ENCODE data around the gene NFASC. TPM values are rescaled to one million over a fixed set of nuclear protein-coding genes. Genes with fewer than 3 reads are reported as not detected.

Gene NFASC
- total RNA-seq, 5 donors from 2014 or later (not counting 1 experiment from before 2014, with no cell fraction given) = 0.13 to 0.35 (median 0.19) TPM; not detected in 2

DNA sequence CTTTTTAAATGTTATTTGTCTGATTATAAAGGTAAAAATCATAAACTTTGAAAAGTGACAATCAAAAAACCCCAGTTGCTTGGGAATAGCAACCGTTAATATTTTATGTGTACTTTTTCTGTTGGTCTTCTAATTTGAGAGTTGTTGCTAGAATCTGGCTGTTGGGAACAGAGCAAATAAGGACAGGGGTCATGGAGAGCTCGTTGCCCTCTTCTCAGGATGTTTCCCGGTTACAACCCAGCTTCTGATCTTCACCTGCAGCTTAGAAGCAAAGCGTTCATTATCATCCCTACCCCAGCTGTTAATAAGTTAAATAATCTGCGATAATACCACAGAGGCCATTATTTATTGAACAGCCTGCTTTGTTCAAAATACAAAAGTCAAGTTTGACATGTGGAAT, 22.1 kb upstream of the NFASC start:
- no peak overlapping the region for H3K27ac Mint-ChIP-seq
- peaks cover 0 to 3% (median 0%) of the 10 kb centered on the region in 3 donors for H3K9me3 Mint-ChIP-seq
- WGBS (ENCODE audit: insufficient coverage) = 20% methylated on average over 1 of the region's 5 CpGs
- POLR2A ChIA-PET = no interaction called here
- Histone ChIP-seq H3K27me3 (replicated peaks in 1 of 2; ENCODE audit: control insufficient read depth in 2 of 2, extremely low read depth in 1 of 2, insufficient read depth in 2 of 2, low read length in 1 of 2) (peaks cover 0 to 18% of the 10 kb centered on the region in 2 experiments), H3K27ac (ENCODE audit: low read length) (no peak overlapping the region), H3K4me3 (ENCODE audit: control insufficient read depth in 1 of 2, extremely low read depth in 1 of 2, low read length in 1 of 2) (no peak overlapping the region), H3K9me3 (no peaks in the 10 kb centered on the region), H3K36me3 (ENCODE audit: control insufficient read depth in 2 of 2, extremely low read depth in 1 of 2, insufficient read depth in 1 of 2, low read length in 1 of 2) (no peaks in the 10 kb centered on the region), H3K4me1 (ENCODE audit: control insufficient read depth in 1 of 2, extremely low read depth in 1 of 2, insufficient read depth in 2 of 2, low read length in 2 of 2) (no peaks in the 10 kb centered on the region)
- H3K4me1 Mint-ChIP-seq = no peaks in the 10 kb centered on the region
- H3K27me3 Mint-ChIP-seq = peaks cover 30 to 34% of the 10 kb centered on the region in 2 donors
- ATAC-seq (replicated peaks in 1 of 4) = no peak
- DNase-seq = no peak
- CTCF ChIA-PET = no interaction called here
- H3K4me3 Mint-ChIP-seq = no peak overlapping the region
- no peaks in the 10 kb centered on the region for H3K36me3 Mint-ChIP-seq

DNA sequence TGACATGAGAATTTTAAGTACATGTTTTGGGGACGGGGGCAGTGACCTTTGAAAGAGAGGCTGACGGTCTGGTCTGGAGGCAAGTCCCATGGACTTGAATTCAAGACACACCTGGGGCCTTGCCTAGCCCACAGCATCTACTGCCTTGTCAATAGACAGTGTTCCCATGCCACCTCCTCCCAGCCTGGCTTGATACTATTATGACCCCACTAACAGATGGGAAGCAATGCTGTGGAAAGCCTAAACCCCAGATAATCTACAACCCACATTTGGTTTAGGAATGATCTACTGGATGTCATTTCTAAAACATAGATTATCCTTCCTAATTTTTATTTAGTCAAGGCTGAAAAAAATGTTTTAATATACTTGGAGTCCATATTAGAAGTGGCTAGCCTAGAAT, 17.8 kb upstream of the NFASC start:
- H3K27me3 Mint-ChIP-seq = peaks cover 28 to 38% of the 10 kb centered on the region in 2 donors
- 70% methylated on average over 2 of the region's 2 CpGs for WGBS (ENCODE audit: insufficient coverage)
- ATAC-seq (replicated peaks in 1 of 4) = no peak
- POLR2A ChIA-PET = no interaction called here
- H3K36me3 ChIP-seq (ENCODE audit: control insufficient read depth in 2 of 2, extremely low read depth in 1 of 2, insufficient read depth in 1 of 2, low read length in 1 of 2) = no peaks in the 10 kb centered on the region
- no peaks in the 10 kb centered on the region for H3K9me3 ChIP-seq
- CTCF ChIA-PET = interaction anchor here in 1 of 2 donors (0.7 kb wide), 1 partner anchor 237 kb away, joined by 3 read pairs; no protein-coding TSS in a partner anchor
- DNase-seq = no peak
- no peak overlapping the region for H3K27ac Mint-ChIP-seq
- no peaks in the 10 kb centered on the region for H3K4me1 Mint-ChIP-seq
- H3K4me1 ChIP-seq (ENCODE audit: control insufficient read depth in 1 of 2, extremely low read depth in 1 of 2, insufficient read depth in 2 of 2, low read length in 2 of 2) = no peaks in the 10 kb centered on the region
- no peak overlapping the region for H3K4me3 ChIP-seq (ENCODE audit: control insufficient read depth in 1 of 2, extremely low read depth in 1 of 2, low read length in 1 of 2)
- H3K27ac ChIP-seq (ENCODE audit: low read length) = no peak overlapping the region
- no peak overlapping the region for H3K4me3 Mint-ChIP-seq
- H3K27me3 ChIP-seq (replicated peaks in 1 of 2; ENCODE audit: control insufficient read depth in 2 of 2, extremely low read depth in 1 of 2, insufficient read depth in 2 of 2, low read length in 1 of 2) = peaks cover 0 to 22% of the 10 kb centered on the region in 2 experiments
- H3K9me3 Mint-ChIP-seq = peaks cover 0 to 3% (median 0%) of the 10 kb centered on the region in 3 donors
- H3K36me3 Mint-ChIP-seq = no peaks in the 10 kb centered on the region

DNA sequence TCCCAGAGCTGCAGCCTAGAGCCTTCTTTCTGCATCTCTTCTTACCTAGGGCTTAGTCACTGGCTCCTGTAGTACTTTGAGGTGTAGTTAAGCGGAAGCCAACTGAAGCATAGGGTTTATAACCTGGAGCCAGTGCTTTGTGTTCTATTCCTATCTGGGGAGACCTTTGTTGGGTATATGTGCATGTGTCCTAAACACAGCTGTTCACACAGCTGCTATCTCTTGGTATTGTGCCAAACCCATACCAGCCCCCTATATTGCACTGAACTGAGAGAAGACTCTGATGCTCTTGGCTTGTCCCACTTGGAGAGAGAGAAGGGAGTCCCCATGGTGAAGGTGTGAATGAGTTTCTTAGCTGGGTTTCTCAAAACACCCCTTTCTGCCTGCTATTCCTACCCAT, 17.2 kb upstream of the NFASC start:
- peaks cover 0 to 3% (median 0%) of the 10 kb centered on the region in 3 donors for H3K9me3 Mint-ChIP-seq
- no CpG with 5 or more reads among the region's 1 CpG for WGBS (ENCODE audit: insufficient coverage)
- no peak overlapping the region for H3K4me3 Mint-ChIP-seq

DNA sequence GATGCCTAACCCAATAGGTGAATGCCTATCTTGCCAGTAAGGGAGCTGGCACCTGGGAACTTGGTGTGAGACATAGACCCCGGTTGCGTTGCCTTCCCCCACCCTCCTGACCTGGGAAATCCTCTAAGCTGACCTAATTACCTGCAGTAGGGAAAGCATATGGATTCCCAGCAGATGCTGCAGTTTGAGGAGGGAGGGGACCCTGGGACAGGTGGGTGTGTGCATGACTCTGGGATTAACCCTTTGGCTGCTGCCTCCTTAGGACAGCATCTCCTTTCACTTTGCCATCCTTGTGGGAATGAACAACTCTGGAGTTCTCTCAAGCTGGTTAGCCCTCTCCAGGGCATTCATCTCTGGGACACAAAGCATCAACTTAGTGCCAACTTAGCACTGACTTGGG, 16.4 kb upstream of the NFASC start:
- Histone ChIP-seq H3K4me1 (ENCODE audit: control insufficient read depth in 1 of 2, extremely low read depth in 1 of 2, insufficient read depth in 2 of 2, low read length in 2 of 2) (no peaks in the 10 kb centered on the region), H3K36me3 (ENCODE audit: control insufficient read depth in 2 of 2, extremely low read depth in 1 of 2, insufficient read depth in 1 of 2, low read length in 1 of 2) (no peaks in the 10 kb centered on the region), H3K4me3 (ENCODE audit: control insufficient read depth in 1 of 2, extremely low read depth in 1 of 2, low read length in 1 of 2) (no peak overlapping the region), H3K27ac (ENCODE audit: low read length) (no peak overlapping the region), H3K27me3 (replicated peaks in 1 of 2; ENCODE audit: control insufficient read depth in 2 of 2, extremely low read depth in 1 of 2, insufficient read depth in 2 of 2, low read length in 1 of 2) (peaks cover 0 to 28% of the 10 kb centered on the region in 2 experiments), H3K9me3 (no peaks in the 10 kb centered on the region)
- Mint-ChIP-seq H3K4me3 (no peak overlapping the region), H3K36me3 (no peaks in the 10 kb centered on the region), H3K9me3 (peaks cover 0 to 3% (median 0%) of the 10 kb centered on the region in 3 donors), H3K4me1 (no peaks in the 10 kb centered on the region), H3K27me3 (peaks cover 38 to 42% of the 10 kb centered on the region in 2 donors), H3K27ac (no peak overlapping the region)
- ChIA-PET POLR2A (no interaction called here), CTCF (no interaction called here)
- no CpG with 5 or more reads among the region's 2 CpGs for WGBS (ENCODE audit: insufficient coverage)
- DNase-seq (no peak), ATAC-seq (replicated peaks in 1 of 4) (no peak)

More for the DNA sequence above, 17.2 kb upstream of the NFASC start:
- H3K36me3 Mint-ChIP-seq = no peaks in the 10 kb centered on the region
- Histone ChIP-seq H3K36me3 (ENCODE audit: control insufficient read depth in 2 of 2, extremely low read depth in 1 of 2, insufficient read depth in 1 of 2, low read length in 1 of 2) (no peaks in the 10 kb centered on the region), H3K27me3 (replicated peaks in 1 of 2; ENCODE audit: control insufficient read depth in 2 of 2, extremely low read depth in 1 of 2, insufficient read depth in 2 of 2, low read length in 1 of 2) (peaks cover 0 to 24% of the 10 kb centered on the region in 2 experiments), H3K4me1 (ENCODE audit: control insufficient read depth in 1 of 2, extremely low read depth in 1 of 2, insufficient read depth in 2 of 2, low read length in 2 of 2) (no peaks in the 10 kb centered on the region), H3K27ac (ENCODE audit: low read length) (no peak overlapping the region), H3K4me3 (ENCODE audit: control insufficient read depth in 1 of 2, extremely low read depth in 1 of 2, low read length in 1 of 2) (no peak overlapping the region), H3K9me3 (no peaks in the 10 kb centered on the region)
- POLR2A ChIA-PET = no interaction called here
- CTCF ChIA-PET = no interaction called here
- ATAC-seq (replicated peaks in 1 of 4) = no peak
- no peak for DNase-seq
- H3K27me3 Mint-ChIP-seq = peaks cover 34 to 37% of the 10 kb centered on the region in 2 donors
- H3K27ac Mint-ChIP-seq = no peak overlapping the region
- H3K4me1 Mint-ChIP-seq = no peaks in the 10 kb centered on the region

- H3K4me3 ChIP-seq (ENCODE audit: control insufficient read depth in 1 of 2, extremely low read depth in 1 of 2, low read length in 1 of 2) = no peak overlapping the region
- peaks cover 33 to 48% of the 10 kb centered on the region in 2 donors for H3K27me3 Mint-ChIP-seq
- no peak overlapping the region for H3K27ac ChIP-seq (ENCODE audit: low read length)
- H3K27ac Mint-ChIP-seq = no peak overlapping the region
- H3K4me1 Mint-ChIP-seq = no peaks in the 10 kb centered on the region
- no peaks in the 10 kb centered on the region for H3K36me3 Mint-ChIP-seq
- POLR2A ChIA-PET = no interaction called here
- no peaks in the 10 kb centered on the region for H3K36me3 ChIP-seq (ENCODE audit: control insufficient read depth in 2 of 2, extremely low read depth in 1 of 2, insufficient read depth in 1 of 2, low read length in 1 of 2)
- ATAC-seq (replicated peaks in 1 of 4) (no peak), DNase-seq (no peak)
- H3K27me3 ChIP-seq (replicated peaks in 1 of 2; ENCODE audit: control insufficient read depth in 2 of 2, extremely low read depth in 1 of 2, insufficient read depth in 2 of 2, low read length in 1 of 2) = peaks cover 0 to 33% of the 10 kb centered on the region in 2 experiments
- CTCF ChIA-PET = no interaction called here
- H3K9me3 Mint-ChIP-seq = no peaks in the 10 kb centered on the region
- no peak overlapping the region for H3K4me3 Mint-ChIP-seq
- 68% methylated on average over 9 of the region's 9 CpGs for WGBS (ENCODE audit: insufficient coverage)
- no peaks in the 10 kb centered on the region for H3K9me3 ChIP-seq
- no peaks in the 10 kb centered on the region for H3K4me1 ChIP-seq (ENCODE audit: control insufficient read depth in 1 of 2, extremely low read depth in 1 of 2, insufficient read depth in 2 of 2, low read length in 2 of 2)
These were observed 12.3 kb upstream of the NFASC start for GRCh38 chr1:204858363-204858821.

- Histone ChIP-seq H3K27me3 (replicated peaks in 1 of 2; ENCODE audit: control insufficient read depth in 2 of 2, extremely low read depth in 1 of 2, insufficient read depth in 2 of 2, low read length in 1 of 2) (peaks cover 2 to 27% of the 10 kb centered on the region in 2 experiments), H3K4me3 (ENCODE audit: control insufficient read depth in 1 of 2, extremely low read depth in 1 of 2, low read length in 1 of 2) (no peak overlapping the region), H3K4me1 (ENCODE audit: control insufficient read depth in 1 of 2, extremely low read depth in 1 of 2, insufficient read depth in 2 of 2, low read length in 2 of 2) (no peaks in the 10 kb centered on the region), H3K27ac (ENCODE audit: low read length) (no peak overlapping the region), H3K9me3 (no peaks in the 10 kb centered on the region), H3K36me3 (ENCODE audit: control insufficient read depth in 2 of 2, extremely low read depth in 1 of 2, insufficient read depth in 1 of 2, low read length in 1 of 2) (no peaks in the 10 kb centered on the region)
- H3K4me3 Mint-ChIP-seq = no peak overlapping the region
- ChIA-PET POLR2A (no interaction called here), CTCF (no interaction called here)
- no peaks in the 10 kb centered on the region for H3K36me3 Mint-ChIP-seq
- no peak for DNase-seq
- no peaks in the 10 kb centered on the region for H3K9me3 Mint-ChIP-seq
- no peak for ATAC-seq (replicated peaks in 1 of 4)
- 50% methylated on average over 2 of the region's 4 CpGs for WGBS (ENCODE audit: insufficient coverage)
- H3K27me3 Mint-ChIP-seq = peaks cover 26 to 51% of the 10 kb centered on the region in 2 donors
- no peaks in the 10 kb centered on the region for H3K4me1 Mint-ChIP-seq
- H3K27ac Mint-ChIP-seq = no peak overlapping the region
These were observed 10.8 kb upstream of the NFASC start for GRCh38 chr1:204859861-204860267.

- no peaks in the 10 kb centered on the region for H3K9me3 Mint-ChIP-seq
- no CpG with 5 or more reads among the region's 5 CpGs for WGBS (ENCODE audit: insufficient coverage)
- DNase-seq = no peak
These were observed 7.6 kb upstream of the NFASC start for GRCh38 chr1:204863024-204863423.

More at GRCh38 chr1:204863024-204863423, 7.6 kb upstream of the NFASC start:
- CTCF ChIA-PET = no interaction called here
- H3K36me3 Mint-ChIP-seq = no peaks in the 10 kb centered on the region
- Histone ChIP-seq H3K4me1 (ENCODE audit: control insufficient read depth in 1 of 2, extremely low read depth in 1 of 2, insufficient read depth in 2 of 2, low read length in 2 of 2) (no peaks in the 10 kb centered on the region), H3K4me3 (ENCODE audit: control insufficient read depth in 1 of 2, extremely low read depth in 1 of 2, low read length in 1 of 2) (no peak overlapping the region), H3K9me3 (no peaks in the 10 kb centered on the region), H3K27ac (ENCODE audit: low read length) (no peak overlapping the region), H3K27me3 (replicated peaks in 1 of 2; ENCODE audit: control insufficient read depth in 2 of 2, extremely low read depth in 1 of 2, insufficient read depth in 2 of 2, low read length in 1 of 2) (peaks cover 2 to 22% of the 10 kb centered on the region in 2 experiments), H3K36me3 (ENCODE audit: control insufficient read depth in 2 of 2, extremely low read depth in 1 of 2, insufficient read depth in 1 of 2, low read length in 1 of 2) (no peaks in the 10 kb centered on the region)
- H3K4me3 Mint-ChIP-seq = no peak overlapping the region
- H3K27ac Mint-ChIP-seq = no peak overlapping the region
- POLR2A ChIA-PET = no interaction called here
- no peaks in the 10 kb centered on the region for H3K4me1 Mint-ChIP-seq
- H3K27me3 Mint-ChIP-seq = peaks cover 19 to 43% of the 10 kb centered on the region in 2 donors
- no peak for ATAC-seq (replicated peaks in 1 of 4)
